PC-9 (cell line): ENCODE results near the gene SYNGAP1. TPM values are rescaled to one million over a fixed set of nuclear protein-coding genes. Genes with fewer than 3 reads are reported as not detected.

ENCODE experiments used
- BruUV-seq: library from RNA; stranded (reverse); fragments of 400-500 nt; replicated peaks from 2 replicates; lab custom pipeline; 2021; lab: Mats Ljungman, UMichigan
- CTCF ChIA-PET: fragments of 300-600 bp; sonication (Branson Sonifier 250); formaldehyde crosslinking; loops from one replicate; lab custom pipeline; 2022; ENCODE audit warnings: antibody characterized with exemption; lab: Charles Lee
- POLR2A ChIA-PET: fragments of 300-600 bp; sonication (Branson Sonifier 250); formaldehyde crosslinking; loops from one replicate; lab custom pipeline; 2022; ENCODE audit warnings: antibody characterized with exemption; ENCODE audit not compliant: unreplicated experiment; lab: Charles Lee
- DNase-seq, 2 experiments: peaks; one replicate each; pipeline versions ENCODE4 v3.0.0 to v3.0.0-alpha.2; 2015 to 2022; ENCODE audit warnings: mixed read lengths in 1 of 2
- H2AFZ ChIP-seq: fragments of 200-600 bp; sonication (generic); 2 replicates; pipeline ENCODE4 v1.8.1; 2017; ENCODE audit warnings: antibody characterized with exemption
- H3F3A ChIP-seq: fragments of 200-600 bp; sonication (generic); 2 replicates; pipeline ENCODE4 v1.8.1; 2017; ENCODE audit warnings: antibody characterized with exemption, mild to moderate bottlenecking, low read depth; ENCODE audit not compliant: insufficient read depth
- H3K27ac ChIP-seq: fragments of 200-600 bp; sonication (generic); 2 replicates; pipeline ENCODE4 v1.6.1; 2016; ENCODE audit warnings: mixed run types
- H3K27me3 ChIP-seq: fragments of 200-600 bp; sonication (generic); 2 replicates; pipeline ENCODE4 v1.6.1; 2016; ENCODE audit warnings: low read depth, mixed run types; ENCODE audit not compliant: insufficient read depth
- H3K36me3 ChIP-seq: fragments of 200-600 bp; sonication (generic); 2 replicates; pipeline ENCODE4 v1.6.1; 2016; ENCODE audit warnings: low read depth, mixed run types
- H3K4me1 ChIP-seq: fragments of 200-600 bp; sonication (generic); replicated peaks from 2 replicates; pipeline ENCODE4 v1.6.1; 2016; ENCODE audit warnings: mixed run types; ENCODE audit not compliant: insufficient read depth
- H3K4me2 ChIP-seq: fragments of 200-600 bp; sonication (generic); 2 replicates; pipeline ENCODE4 v1.6.1; 2017; ENCODE audit warnings: mixed run types
- H3K4me3 ChIP-seq: fragments of 200-600 bp; sonication (generic); 2 replicates; pipeline ENCODE4 v1.6.1; 2016; ENCODE audit warnings: mixed run types
- H3K79me2 ChIP-seq: fragments of 200-600 bp; sonication (generic); 2 replicates; pipeline ENCODE4 v1.6.1; 2017; ENCODE audit warnings: low read depth, mixed run types
- H3K9me2 ChIP-seq: fragments of 200-600 bp; sonication (generic); 2 replicates; pipeline ENCODE4 v1.8.1; 2017; ENCODE audit warnings: mild to moderate bottlenecking; ENCODE audit not compliant: insufficient read depth
- H3K9me3 ChIP-seq: fragments of 200-600 bp; sonication (generic); 2 replicates; pipeline ENCODE4 v1.8.1; 2016; ENCODE audit warnings: low read depth; ENCODE audit not compliant: insufficient read depth
- H4K20me1 ChIP-seq: fragments of 200-600 bp; sonication (generic); 2 replicates; pipeline ENCODE4 v1.8.1; 2017; ENCODE audit not compliant: insufficient read depth
- CTCF ChIP-seq: fragments of 200-600 bp; sonication (generic); conservative IDR thresholded peaks from 2 replicates; pipeline ENCODE4 v1.6.1; 2017; ENCODE audit warnings: mixed run types, antibody characterized with exemption, mild to moderate bottlenecking, moderate library complexity
- EZH2 ChIP-seq: fragments of 200-600 bp; sonication (generic); IDR thresholded peaks from 2 replicates; pipeline ENCODE4 v1.8.0; 2017; ENCODE audit warnings: antibody characterized with exemption, low read depth
- intact Hi-C: fragments of 100-400 bp; cut with micrococcal nuclease; formaldehyde crosslinking; loops from one replicate; pipeline ENCODE4 v1.10.0; 2022; ENCODE audit not compliant: unreplicated experiment
- total RNA-seq: library from RNA; stranded (reverse); gene quantifications from 2 replicates; pipeline ENCODE4 v1.2.3, GENCODE V29; 2021

The SYNGAP1 gene
- total RNA-seq, 1 experiment from 2014 or later, result 17.7 TPM

DNA sequence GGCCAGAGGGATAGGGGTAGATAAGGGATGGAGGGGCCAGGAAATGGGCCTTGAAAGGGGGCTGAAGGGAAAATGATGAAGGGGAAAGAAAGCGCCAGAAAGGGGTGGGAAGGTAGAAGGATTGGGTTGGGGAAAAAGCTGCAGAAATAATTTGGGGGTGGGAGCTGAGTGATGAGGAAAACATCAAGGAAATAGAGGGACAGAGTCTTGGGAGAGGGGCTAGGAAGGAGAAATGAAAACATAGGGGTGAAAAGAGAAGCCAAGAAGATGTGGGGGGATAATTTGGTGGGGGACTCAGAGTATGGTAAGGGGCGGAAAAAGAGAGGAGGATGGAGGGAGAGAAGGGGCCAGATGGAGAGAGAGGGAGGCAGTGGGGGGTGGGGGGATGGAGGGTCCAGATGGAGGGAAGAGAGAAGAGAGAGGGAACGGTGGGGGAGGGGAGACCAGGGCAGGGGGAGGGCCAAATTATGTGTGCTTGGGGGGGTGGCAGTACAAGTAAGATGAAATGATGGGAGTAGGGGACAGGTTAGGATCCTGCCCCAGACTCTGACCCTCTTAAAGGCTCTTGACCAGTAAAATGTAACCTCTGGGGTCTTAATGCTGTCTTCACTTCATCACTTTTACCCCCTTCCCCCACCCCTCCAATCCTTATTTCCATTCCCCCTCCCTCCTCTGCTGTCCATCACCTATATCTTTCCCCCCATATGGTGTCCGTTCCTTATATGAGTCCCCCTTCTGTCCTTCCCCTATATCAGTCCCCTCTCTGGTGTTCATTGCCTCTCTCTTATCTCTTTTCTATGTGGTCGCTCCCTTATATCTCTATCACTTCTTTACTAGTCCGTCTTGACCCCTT is 852 bp downstream of the SYNGAP1 start:
- H3K4me1 ChIP-seq, result peaks cover 26% of the 10 kb centered on the region
- no peak overlapping the region for H3K4me3 ChIP-seq
- H3K36me3 ChIP-seq, result 0 out of 2 replicates have a peak, but pooled peaks cover under 1% of the 10 kb centered on the region
- ChIA-PET POLR2A (no interaction called here), CTCF (no interaction called here)
- intact Hi-C loops, result no loop called here
- H3K9me3 ChIP-seq, result no peaks in the 10 kb centered on the region
- H3F3A ChIP-seq, result peaks cover 24% of the 10 kb centered on the region
- TF ChIP-seq CTCF (no peak), EZH2 (no peak)
- no peak overlapping the region for H3K27ac ChIP-seq
- H4K20me1 ChIP-seq, result no peaks in the 10 kb centered on the region
- peaks cover 21% of the 10 kb centered on the region for H3K27me3 ChIP-seq
- no TSS peak for BruUV-seq
- H3K79me2 ChIP-seq, result peaks cover 19% of the 10 kb centered on the region
- DNase-seq, result no peak
- no peak overlapping the region for H2AFZ ChIP-seq
- H3K9me2 ChIP-seq, result no peaks in the 10 kb centered on the region
- no peak overlapping the region for H3K4me2 ChIP-seq

DNA sequence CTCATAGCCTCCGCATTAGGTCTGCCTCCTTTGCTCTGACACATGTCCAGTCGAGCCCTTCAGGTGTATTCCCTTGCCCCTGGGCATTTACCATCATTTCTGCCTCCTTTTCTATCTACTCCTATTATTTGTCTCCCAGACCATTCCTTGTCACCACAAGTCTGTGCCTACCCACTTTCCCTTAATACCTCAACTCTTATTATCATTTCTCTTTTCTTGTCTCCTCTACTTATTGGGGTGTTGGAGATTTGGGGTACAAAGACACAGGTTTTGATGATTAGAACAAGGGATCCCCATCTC is 1.4 kb downstream of the SYNGAP1 start:
- H3F3A ChIP-seq, result peaks cover 24% of the 10 kb centered on the region
- POLR2A ChIA-PET, result no interaction called here
- CTCF ChIA-PET, result no interaction called here
- TF ChIP-seq CTCF (no peak), EZH2 (no peak)
- no peak overlapping the region for H3K4me2 ChIP-seq
- no peak for DNase-seq
- no peaks in the 10 kb centered on the region for H3K9me3 ChIP-seq
- no peak overlapping the region for H3K27ac ChIP-seq
- no peak overlapping the region for H2AFZ ChIP-seq
- no peak overlapping the region for H3K4me3 ChIP-seq
- intact Hi-C loops, result no loop called here
- no peaks in the 10 kb centered on the region for H3K36me3 ChIP-seq
- H3K9me2 ChIP-seq, result no peaks in the 10 kb centered on the region
- peaks cover 21% of the 10 kb centered on the region for H3K27me3 ChIP-seq
- H3K4me1 ChIP-seq, result peaks cover 23% of the 10 kb centered on the region
- peaks cover 13% of the 10 kb centered on the region for H3K79me2 ChIP-seq
- no peaks in the 10 kb centered on the region for H4K20me1 ChIP-seq
- no TSS peak for BruUV-seq

GRCh38 chr6:33423777-33424176 is 3.9 kb downstream of the SYNGAP1 start:
- POLR2A ChIA-PET, result no interaction called here
- no peaks in the 10 kb centered on the region for H4K20me1 ChIP-seq
- H3K4me3 ChIP-seq, result no peak overlapping the region
- no peak overlapping the region for H3K27ac ChIP-seq
- no peaks in the 10 kb centered on the region for H3K9me2 ChIP-seq
- no peak for TF ChIP-seq CTCF
- TF ChIP-seq EZH2, result no peak
- intact Hi-C loops, result loop anchor here (1.0 kb wide), 1 partner anchor 78 kb away; no protein-coding TSS in a partner anchor
- no peaks in the 10 kb centered on the region for H3K36me3 ChIP-seq
- no TSS peak for BruUV-seq
- H3K27me3 ChIP-seq, result peaks cover 21% of the 10 kb centered on the region
- H3K79me2 ChIP-seq, result no peaks in the 10 kb centered on the region
- no peak overlapping the region for H3K4me2 ChIP-seq
- no peak for DNase-seq
- no peak overlapping the region for H2AFZ ChIP-seq
- peaks cover 25% of the 10 kb centered on the region for H3F3A ChIP-seq
- CTCF ChIA-PET, result no interaction called here
- peaks cover 22% of the 10 kb centered on the region for H3K4me1 ChIP-seq
- H3K9me3 ChIP-seq, result no peaks in the 10 kb centered on the region
